DOHH2 (cell line): ENCODE results near the gene CACNA2D3.

Experiments used
- H3F3A ChIP-seq: fragments of 200-600 bp; sonication (generic), shearing (Covaris generic); 2 replicates; pipeline ENCODE4 v1.6.0; 2016; ENCODE audit warnings: antibody characterized with exemption, mild to moderate bottlenecking; ENCODE audit not compliant: control insufficient read depth, insufficient read depth
- H3K27ac ChIP-seq: fragments of 200-600 bp; sonication (generic); 2 replicates; pipeline ENCODE4 v1.5.1; 2014; ENCODE audit warnings: low read depth, mild to moderate bottlenecking, low read length, moderate library complexity
- H3K27me3 ChIP-seq: fragments of 200-600 bp; sonication (generic); 2 replicates; pipeline ENCODE4 v1.6.1; 2014; ENCODE audit warnings: mild to moderate bottlenecking, low read length, mixed read lengths; ENCODE audit not compliant: control insufficient read depth
- H3K36me3 ChIP-seq: fragments of 200-600 bp; sonication (generic); 2 replicates; pipeline ENCODE4 v1.6.1; 2014; ENCODE audit warnings: mild to moderate bottlenecking, low read length, moderate library complexity, mixed read lengths; ENCODE audit not compliant: control insufficient read depth
- H3K4me1 ChIP-seq: fragments of 200-600 bp; sonication (generic); 2 replicates; pipeline ENCODE4 v1.6.1; 2014; ENCODE audit warnings: mild to moderate bottlenecking, low read length, mixed read lengths; ENCODE audit not compliant: control insufficient read depth
- H3K4me2 ChIP-seq: fragments of 200-600 bp; sonication (generic); 2 replicates; pipeline ENCODE4 v1.6.0; 2014; ENCODE audit warnings: mild to moderate bottlenecking, low read length, moderate library complexity
- H3K4me3 ChIP-seq: fragments of 200-600 bp; sonication (generic); 2 replicates; pipeline ENCODE4 v1.5.1; 2014; ENCODE audit warnings: mild to moderate bottlenecking, low read length, mixed read lengths
- H3K79me2 ChIP-seq: fragments of 200-600 bp; sonication (generic); 2 replicates; pipeline ENCODE4 v1.6.1; 2014; ENCODE audit warnings: mild to moderate bottlenecking, low read length, mixed read lengths; ENCODE audit not compliant: control insufficient read depth
- H3K9me2 ChIP-seq: fragments of 200-600 bp; sonication (generic); replicated peaks from 2 replicates; pipeline ENCODE4 v1.6.1; 2014; ENCODE audit warnings: mild to moderate bottlenecking, low read length, mixed read lengths; ENCODE audit not compliant: control insufficient read depth
- H3K9me3 ChIP-seq: fragments of 200-600 bp; sonication (generic); 2 replicates; pipeline ENCODE4 v1.6.1; 2014; ENCODE audit warnings: antibody characterized with exemption, low read length, mixed read lengths; ENCODE audit not compliant: control insufficient read depth, insufficient read depth
- H4K20me1 ChIP-seq: fragments of 200-600 bp; sonication (generic); 2 replicates; pipeline ENCODE4 v1.6.0; 2014; ENCODE audit warnings: low read depth, mild to moderate bottlenecking, antibody characterized with exemption, low read length, moderate library complexity; ENCODE audit not compliant: control insufficient read depth, insufficient read depth
- CTCF ChIP-seq: fragments of 200-600 bp; sonication (generic); IDR thresholded peaks from one replicate; pipeline ENCODE4 v1.5.1; 2014; ENCODE audit warnings: antibody characterized with exemption, mild to moderate bottlenecking, low read depth, low read length; ENCODE audit not compliant: poor library complexity, severe bottlenecking
- EZH2phosphoT487 ChIP-seq: fragments of 200-600 bp; sonication (generic); IDR thresholded peaks from 2 replicates; pipeline ENCODE4 v1.6.1; 2017; ENCODE audit warnings: borderline replicate concordance, mild to moderate bottlenecking, antibody characterized with exemption, low read length, moderate library complexity, mixed read lengths

CACNA2D3 gene

GRCh38 chr3:54305409-54306099 lies 183.2 kb downstream of the CACNA2D3 start:
- H3F3A ChIP-seq: no peaks in the 10 kb centered on the region
- no peaks in the 10 kb centered on the region for H3K36me3 ChIP-seq
- no peaks in the 10 kb centered on the region for H3K9me3 ChIP-seq
- no peak for TF ChIP-seq EZH2phosphoT487
- TF ChIP-seq CTCF: no peak
- no peak overlapping the region for H3K4me2 ChIP-seq
- no peaks in the 10 kb centered on the region for H3K79me2 ChIP-seq
- no peak overlapping the region for H3K4me3 ChIP-seq
- H4K20me1 ChIP-seq: no peaks in the 10 kb centered on the region
- H3K27ac ChIP-seq: no peak overlapping the region
- H3K9me2 ChIP-seq: no peaks in the 10 kb centered on the region
- no peaks in the 10 kb centered on the region for H3K4me1 ChIP-seq
- no peaks in the 10 kb centered on the region for H3K27me3 ChIP-seq

DNA sequence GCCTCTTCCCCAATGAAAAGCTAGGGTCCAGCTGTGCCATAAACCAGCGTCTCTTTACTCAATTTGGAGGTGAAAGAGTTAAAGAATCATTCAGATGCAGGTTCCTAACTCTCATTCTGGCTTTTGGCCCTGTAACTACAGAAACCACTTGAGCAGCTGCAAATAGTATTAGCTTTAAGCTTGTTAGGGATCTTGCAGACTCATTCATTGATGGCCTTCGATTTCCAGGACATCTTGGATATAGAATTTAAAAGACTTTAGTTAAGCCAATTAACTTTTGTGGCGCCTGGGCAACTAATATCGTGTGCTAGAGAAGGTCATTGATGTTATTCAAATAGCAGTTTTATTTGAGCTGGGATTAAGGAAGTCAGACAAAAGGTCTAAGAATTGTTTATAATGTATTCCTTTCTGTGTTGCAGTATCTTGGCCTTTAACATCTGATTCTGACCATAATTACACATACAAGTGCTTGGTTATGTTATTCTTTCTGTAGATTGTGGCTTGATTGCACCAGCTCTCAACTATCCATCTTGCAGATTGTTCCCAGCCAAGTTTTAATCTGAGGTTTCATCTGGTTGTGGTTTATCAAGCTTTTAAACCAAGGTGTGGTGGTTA lies 185.3 kb downstream of the CACNA2D3 start:
- TF ChIP-seq EZH2phosphoT487 (no peak), CTCF (no peak)

GRCh38 chr3:54309601-54310000 lies 187.2 kb downstream of the CACNA2D3 start:
- Histone ChIP-seq H3K79me2 (no peaks in the 10 kb centered on the region), H3K27ac (no peak overlapping the region), H3K4me3 (no peak overlapping the region), H3K27me3 (no peaks in the 10 kb centered on the region), H3K9me3 (no peaks in the 10 kb centered on the region), H3K36me3 (no peaks in the 10 kb centered on the region), H4K20me1 (no peaks in the 10 kb centered on the region), H3K4me1 (no peaks in the 10 kb centered on the region), H3K4me2 (no peak overlapping the region), H3K9me2 (no peaks in the 10 kb centered on the region), H3F3A (no peaks in the 10 kb centered on the region)
- TF ChIP-seq CTCF (no peak), EZH2phosphoT487 (no peak)

More for the DNA sequence above, 185.3 kb downstream of the CACNA2D3 start:
- no peak overlapping the region for H3K4me2 ChIP-seq
- H3K9me3 ChIP-seq: no peaks in the 10 kb centered on the region
- no peaks in the 10 kb centered on the region for H3K27me3 ChIP-seq
- no peak overlapping the region for H3K27ac ChIP-seq
- H3K79me2 ChIP-seq: no peaks in the 10 kb centered on the region
- H3K9me2 ChIP-seq: no peaks in the 10 kb centered on the region
- no peaks in the 10 kb centered on the region for H3F3A ChIP-seq
- H3K36me3 ChIP-seq: no peaks in the 10 kb centered on the region
- H3K4me3 ChIP-seq: no peak overlapping the region
- no peaks in the 10 kb centered on the region for H4K20me1 ChIP-seq
- no peaks in the 10 kb centered on the region for H3K4me1 ChIP-seq
